Measurements from ENCODE around the gene ZHX3.

- TF ChIP-seq POLR2A (IDR thresholded peaks at IDR 0.05; ENCODE audit: low read depth, low read length) (no peak), CTCF (conservative IDR thresholded peaks at IDR 0.05; ENCODE audit: low read depth, low read length) (no peak), RFX5 (IDR thresholded peaks at IDR 0.05; ENCODE audit: low read depth, low read length) (no peak), SMC3 (IDR thresholded peaks at IDR 0.05; ENCODE audit: low read depth, low read length) (no peak), CEBPB (IDR thresholded peaks at IDR 0.05; ENCODE audit: low read depth, low read length) (no peak), RAD21 (IDR thresholded peaks at IDR 0.05; ENCODE audit: low read length) (no peak), NFE2L2 (IDR thresholded peaks at IDR 0.05; ENCODE audit: low read depth, low read length) (no peak), MXI1 (IDR thresholded peaks at IDR 0.05; ENCODE audit: borderline replicate concordance, low read depth, low read length) (no peak), MAZ (IDR thresholded peaks at IDR 0.05; ENCODE audit: borderline replicate concordance, low read depth, low read length) (no peak), BHLHE40 (IDR thresholded peaks at IDR 0.05; ENCODE audit: low read depth, low read length) (no peak)
- TF ChIP-seq, protein P1, sequence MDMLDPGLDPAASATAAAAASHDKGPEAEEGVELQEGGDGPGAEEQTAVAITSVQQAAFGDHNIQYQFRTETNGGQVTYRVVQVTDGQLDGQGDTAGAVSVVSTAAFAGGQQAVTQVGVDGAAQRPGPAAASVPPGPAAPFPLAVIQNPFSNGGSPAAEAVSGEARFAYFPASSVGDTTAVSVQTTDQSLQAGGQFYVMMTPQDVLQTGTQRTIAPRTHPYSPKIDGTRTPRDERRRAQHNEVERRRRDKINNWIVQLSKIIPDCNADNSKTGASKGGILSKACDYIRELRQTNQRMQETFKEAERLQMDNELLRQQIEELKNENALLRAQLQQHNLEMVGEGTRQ (IDR thresholded peaks at IDR 0.05; ENCODE audit: low read depth, low read length), result no peak
- TF ChIP-seq, protein P2, sequence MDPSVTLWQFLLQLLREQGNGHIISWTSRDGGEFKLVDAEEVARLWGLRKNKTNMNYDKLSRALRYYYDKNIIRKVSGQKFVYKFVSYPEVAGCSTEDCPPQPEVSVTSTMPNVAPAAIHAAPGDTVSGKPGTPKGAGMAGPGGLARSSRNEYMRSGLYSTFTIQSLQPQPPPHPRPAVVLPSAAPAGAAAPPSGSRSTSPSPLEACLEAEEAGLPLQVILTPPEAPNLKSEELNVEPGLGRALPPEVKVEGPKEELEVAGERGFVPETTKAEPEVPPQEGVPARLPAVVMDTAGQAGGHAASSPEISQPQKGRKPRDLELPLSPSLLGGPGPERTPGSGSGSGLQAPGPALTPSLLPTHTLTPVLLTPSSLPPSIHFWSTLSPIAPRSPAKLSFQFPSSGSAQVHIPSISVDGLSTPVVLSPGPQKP (IDR thresholded peaks at IDR 0.05; ENCODE audit: borderline replicate concordance, low read depth, low read length), result no peak
Observed at GRCh38 chr20:41166201-41167117, 151.1 kb downstream of the ZHX3 start.
